Left ventricle myocardium inferior (tissue), 1 donor: Measurements from ENCODE around the gene SURF6. TPM values are rescaled to one million over a fixed set of nuclear protein-coding genes. Genes with fewer than 3 reads are reported as not detected.
"Not testable (repeated sequence)": the region's sequence is repeated elsewhere in the genome, so short reads cannot be mapped to it uniquely, and the experiment has no call there.

ENCODE experiments used
- DNase-seq: peaks from one replicate; pipeline ENCODE4 v3.0.0-alpha.2; 2020
- H3K27ac ChIP-seq: fragments of 200-600 bp; replicated peaks from 2 replicates; pipeline ENCODE4 v1.8.0; 2021
- H3K27me3 ChIP-seq: fragments of 200-600 bp; 2 replicates; pipeline ENCODE4 v1.8.0; 2021; ENCODE audit warnings: low read depth
- H3K36me3 ChIP-seq: fragments of 200-600 bp; 2 replicates; pipeline ENCODE4 v1.8.0; 2021
- H3K4me1 ChIP-seq: fragments of 200-600 bp; 2 replicates; pipeline ENCODE4 v1.8.0; 2021
- H3K4me3 ChIP-seq: fragments of 200-600 bp; 2 replicates; pipeline ENCODE4 v1.8.0; 2021; ENCODE audit warnings: mild to moderate bottlenecking, moderate library complexity
- H3K9me3 ChIP-seq: fragments of 200-600 bp; replicated peaks from 2 replicates; pipeline ENCODE4 v1.8.0; 2021
- intact Hi-C: fragments of 100-400 bp; cut with micrococcal nuclease; formaldehyde crosslinking; loops from one replicate; pipeline ENCODE4 v1.11.0; 2022
- total RNA-seq: library from RNA; stranded (reverse); fragmentation: NEBNext Ultra II Directional; extraction: Animal tissue kit (Norgen Biotek cat#: 25700); gene quantifications from one replicate; pipeline ENCODE4 v1.2.1, GENCODE V29; 2021
- TF ChIP-seq, protein P1 (sequence below): fragments of 200-600 bp; IDR thresholded peaks from 2 replicates; pipeline ENCODE4 v1.8.0; 2021; ENCODE audit warnings: antibody characterized with exemption, mild to moderate bottlenecking, borderline replicate concordance
- donor health status: DM: no; HTN: yes; CAD: no; lungs with severe emphysema.

The SURF6 gene
- total RNA-seq, 1 donor from 2014 or later: 11.6 TPM

GRCh38 chr9:133303266-133304157 is 32.5 kb downstream of the SURF6 start:
- H3K4me1 ChIP-seq: no peaks in the 10 kb centered on the region
- no peak overlapping the region for H3K4me3 ChIP-seq
- intact Hi-C loops: no loop called here
- no peak for DNase-seq
- TF ChIP-seq, protein P1, sequence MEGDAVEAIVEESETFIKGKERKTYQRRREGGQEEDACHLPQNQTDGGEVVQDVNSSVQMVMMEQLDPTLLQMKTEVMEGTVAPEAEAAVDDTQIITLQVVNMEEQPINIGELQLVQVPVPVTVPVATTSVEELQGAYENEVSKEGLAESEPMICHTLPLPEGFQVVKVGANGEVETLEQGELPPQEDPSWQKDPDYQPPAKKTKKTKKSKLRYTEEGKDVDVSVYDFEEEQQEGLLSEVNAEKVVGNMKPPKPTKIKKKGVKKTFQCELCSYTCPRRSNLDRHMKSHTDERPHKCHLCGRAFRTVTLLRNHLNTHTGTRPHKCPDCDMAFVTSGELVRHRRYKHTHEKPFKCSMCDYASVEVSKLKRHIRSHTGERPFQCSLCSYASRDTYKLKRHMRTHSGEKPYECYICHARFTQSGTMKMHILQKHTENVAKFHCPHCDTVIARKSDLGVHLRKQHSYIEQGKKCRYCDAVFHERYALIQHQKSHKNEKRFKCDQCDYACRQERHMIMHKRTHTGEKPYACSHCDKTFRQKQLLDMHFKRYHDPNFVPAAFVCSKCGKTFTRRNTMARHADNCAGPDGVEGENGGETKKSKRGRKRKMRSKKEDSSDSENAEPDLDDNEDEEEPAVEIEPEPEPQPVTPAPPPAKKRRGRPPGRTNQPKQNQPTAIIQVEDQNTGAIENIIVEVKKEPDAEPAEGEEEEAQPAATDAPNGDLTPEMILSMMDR: no peak
- H3K9me3 ChIP-seq: no peaks in the 10 kb centered on the region
- no peaks in the 10 kb centered on the region for H3K36me3 ChIP-seq
- no peak overlapping the region for H3K27ac ChIP-seq
- H3K27me3 ChIP-seq: peaks cover 67% of the 10 kb centered on the region

DNA sequence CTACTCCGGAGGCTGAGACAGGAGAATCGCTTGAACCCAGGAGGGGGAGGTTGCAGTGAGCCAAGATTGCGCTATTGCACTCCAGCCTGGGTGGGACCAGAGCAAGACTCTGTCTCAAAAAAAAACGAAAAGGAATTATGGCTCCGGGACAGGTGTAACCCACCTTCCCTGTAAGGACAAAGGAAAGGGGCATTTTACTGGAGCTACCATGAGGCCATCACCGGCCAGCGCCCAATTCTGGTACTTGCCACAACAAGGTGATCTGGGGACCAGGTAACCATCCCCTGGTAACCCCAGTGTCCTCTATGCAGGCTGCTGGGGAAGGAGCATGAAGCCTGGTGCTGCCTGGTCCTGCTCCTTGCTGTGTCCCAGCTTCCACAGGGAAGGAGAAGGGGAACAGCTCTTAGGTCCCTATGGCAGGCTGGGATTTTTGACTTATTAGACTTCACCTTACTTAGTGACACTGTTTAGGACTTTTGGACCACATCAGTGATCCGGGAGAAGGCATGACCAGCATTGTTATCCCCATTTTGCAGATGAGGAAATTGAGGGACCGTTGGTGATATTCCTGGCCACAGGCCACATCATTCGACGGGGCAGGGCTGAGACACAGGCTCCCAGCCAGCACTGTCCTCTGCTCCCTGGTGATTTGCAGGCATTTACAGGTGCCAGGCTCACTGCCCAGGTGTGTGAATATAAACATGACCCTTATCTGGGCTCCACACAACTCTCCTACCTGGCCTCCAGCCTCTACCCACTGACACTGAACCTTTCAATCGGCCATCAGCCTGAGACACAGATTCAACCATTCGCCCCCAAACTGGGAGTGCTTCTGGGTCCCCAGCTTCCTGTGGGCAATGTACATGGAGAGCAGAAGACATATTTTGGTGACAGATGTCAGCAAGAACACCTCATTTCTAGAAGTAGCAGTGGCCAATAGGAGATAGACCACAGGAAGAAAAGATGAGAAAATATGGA is 34.4 kb downstream of the SURF6 start:
- Histone ChIP-seq H3K36me3 (no peaks in the 10 kb centered on the region), H3K27me3 (peaks cover 76% of the 10 kb centered on the region), H3K27ac (no peak overlapping the region), H3K9me3 (no peaks in the 10 kb centered on the region), H3K4me1 (no peaks in the 10 kb centered on the region), H3K4me3 (no peak overlapping the region)
- TF ChIP-seq, protein P1: no peak
- DNase-seq: no peak
- intact Hi-C loops: no loop called here

DNA sequence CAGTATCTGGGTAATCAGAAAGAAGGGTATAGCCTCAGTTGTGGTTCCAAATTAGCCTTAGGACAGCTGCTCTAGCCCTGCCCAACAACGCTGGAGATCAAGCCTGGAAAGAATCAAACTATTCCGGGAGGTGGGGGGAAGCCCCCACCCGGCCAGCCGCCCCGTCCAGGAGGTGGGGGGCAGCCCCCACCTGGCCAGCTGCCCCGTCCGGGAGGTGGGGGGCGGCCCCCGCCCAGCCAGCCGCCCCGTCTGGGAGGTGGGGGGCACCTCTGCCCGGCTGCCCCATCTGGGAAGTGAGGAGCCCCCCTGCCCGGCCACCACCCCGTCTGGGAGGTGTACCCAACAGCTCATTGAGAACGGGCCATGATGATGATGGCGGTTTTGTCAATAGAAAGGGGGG is 36.0 kb downstream of the SURF6 start:
- H3K4me1 ChIP-seq, H3K4me3 ChIP-seq, H3K36me3 ChIP-seq, H3K9me3 ChIP-seq, H3K27ac ChIP-seq, DNase-seq, intact Hi-C loops: not testable (repeated sequence)
- H3K27me3 ChIP-seq: peaks cover 85% of the 10 kb centered on the region

- Histone ChIP-seq H3K27me3 (peaks cover 71% of the 10 kb centered on the region), H3K4me1 (no peaks in the 10 kb centered on the region), H3K27ac (no peak overlapping the region), H3K36me3 (no peaks in the 10 kb centered on the region), H3K9me3 (peaks cover 6% of the 10 kb centered on the region), H3K4me3 (no peak overlapping the region)
- TF ChIP-seq, protein P1: no peak
- no peak for DNase-seq
- intact Hi-C loops: no loop called here
These were observed 41.7 kb downstream of the SURF6 start for GRCh38 chr9:133294257-133294656.

- intact Hi-C loops: no loop called here
- Histone ChIP-seq H3K27me3 (peaks cover 44% of the 10 kb centered on the region), H3K36me3 (no peaks in the 10 kb centered on the region), H3K9me3 (peaks cover 16% of the 10 kb centered on the region), H3K4me1 (no peaks in the 10 kb centered on the region), H3K27ac (no peak overlapping the region), H3K4me3 (no peak overlapping the region)
- TF ChIP-seq, protein P1: no peak
- DNase-seq: no peak
These were observed 45.2 kb downstream of the SURF6 start for GRCh38 chr9:133290751-133291302.
